Activated naive CD4-positive, alpha-beta T cell treated with anti-CD3 and anti-CD28 coated beads for 36 hours (primary cell): ENCODE data around the gene HMGCL. TPM values are rescaled to one million over a fixed set of nuclear protein-coding genes. Genes with fewer than 3 reads are reported as not detected.

ENCODE experiments used
- CTCF ChIA-PET: fragments of 350-600 bp; sonication (Branson Sonifier 250); formaldehyde crosslinking; loops from one replicate; lab custom pipeline; 2021; ENCODE audit warnings: antibody characterized with exemption; lab: Charles Lee
- DNase-seq: peaks from one replicate; pipeline ENCODE4 v3.0.0-alpha.2; 2020
- H3K27ac Mint-ChIP-seq: one replicate; pipeline ENCODE4 v1.8.0; 2021; ENCODE audit warnings: mild to moderate bottlenecking, mixed read lengths
- H3K27me3 Mint-ChIP-seq: one replicate; pipeline ENCODE4 v1.8.0; 2021; ENCODE audit warnings: low read depth, mixed read lengths
- H3K36me3 Mint-ChIP-seq: one replicate; pipeline ENCODE4 v1.8.0; 2021; ENCODE audit warnings: low read depth, mixed read lengths
- H3K4me1 Mint-ChIP-seq: one replicate; pipeline ENCODE4 v1.8.0; 2021; ENCODE audit warnings: low read depth, mixed read lengths
- H3K4me3 Mint-ChIP-seq: one replicate; pipeline ENCODE4 v1.8.0; 2021; ENCODE audit warnings: mild to moderate bottlenecking, moderate library complexity, mixed read lengths
- H3K9me3 Mint-ChIP-seq: one replicate; pipeline ENCODE4 v1.8.0; 2021; ENCODE audit warnings: mixed read lengths
- intact Hi-C: fragments of 100-400 bp; cut with micrococcal nuclease; formaldehyde crosslinking; loops from one replicate; pipeline ENCODE4 v1.15.1; 2023
- total RNA-seq, 2 experiments: library from RNA; stranded (reverse); gene quantifications; one replicate each; pipeline ENCODE4 v1.2.3, GENCODE V29; 2021

HMGCL gene
- total RNA-seq, 2 experiments from 2014 or later = 31.5 to 34.5 TPM

GRCh38 chr1:23825762-23826522, 713 bp upstream of the HMGCL start:
- CTCF ChIA-PET = interaction anchor here (0.6 to 5.5 kb wide), 4 partner anchors 15 to 106 kb away, joined by 3 to 48 read pairs (median 3); partner anchors contain the start of gene FUCA1
- Mint-ChIP-seq H3K27me3 (no peaks in the 10 kb centered on the region), H3K4me3 (peak overlapping the region; percentile 91), H3K4me1 (peaks cover 15% of the 10 kb centered on the region), H3K27ac (peak overlapping the region; percentile 92), H3K36me3 (peaks cover 2% of the 10 kb centered on the region), H3K9me3 (no peaks in the 10 kb centered on the region)
- intact Hi-C loops = loop anchor here (1.0 to 2.0 kb wide), 4 partner anchors 26 to 133 kb away; partner anchors contain the start of genes FUCA1, GALE, PITHD1 and PNRC2
- DNase-seq = peak; percentile 21

DNA sequence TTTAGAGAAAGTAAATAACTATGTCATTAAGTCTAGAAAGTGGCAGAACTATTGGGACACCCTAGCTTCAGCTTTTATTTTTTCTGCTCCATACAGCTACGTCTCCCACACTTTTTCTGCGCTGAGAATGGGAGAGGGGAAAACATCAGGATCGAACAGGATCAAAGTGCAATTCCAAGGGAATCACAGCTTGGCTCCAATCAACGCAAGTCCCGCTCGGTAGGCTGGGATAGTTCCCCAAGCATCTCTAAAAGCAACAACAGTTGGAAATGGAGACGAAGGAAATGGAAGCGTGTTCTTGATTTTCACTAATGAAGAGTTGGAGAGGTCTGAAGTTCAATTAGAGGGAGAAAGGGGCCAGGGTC, 536 bp downstream of the HMGCL start:
- CTCF ChIA-PET = interaction anchor here (1.1 to 5.5 kb wide), 2 partner anchors 14 to 53 kb away, joined by 4 to 48 read pairs; no protein-coding TSS in a partner anchor
- intact Hi-C loops = loop anchor here (1.0 to 2.0 kb wide), 4 partner anchors 24 to 134 kb away; partner anchors contain the start of genes FUCA1, GALE, PITHD1 and PNRC2
- H3K36me3 Mint-ChIP-seq = peaks cover 2% of the 10 kb centered on the region
- DNase-seq = no peak
- peaks cover 15% of the 10 kb centered on the region for H3K4me1 Mint-ChIP-seq
- H3K9me3 Mint-ChIP-seq = no peaks in the 10 kb centered on the region
- peak overlapping the region; percentile 92 for H3K27ac Mint-ChIP-seq
- peak overlapping the region; percentile 91 for H3K4me3 Mint-ChIP-seq
- no peaks in the 10 kb centered on the region for H3K27me3 Mint-ChIP-seq

GRCh38 chr1:23823767-23824166, 1.5 kb downstream of the HMGCL start:
- intact Hi-C loops = loop anchor here (2.0 kb wide), 2 partner anchors 45 to 135 kb away; partner anchors contain the start of genes PITHD1 and PNRC2
- no peaks in the 10 kb centered on the region for H3K9me3 Mint-ChIP-seq
- no peak overlapping the region for H3K27ac Mint-ChIP-seq
- CTCF ChIA-PET = interaction anchor here (5.5 kb wide), 1 partner anchor 13 kb away, joined by 48 read pairs; no protein-coding TSS in a partner anchor
- DNase-seq = no peak
- H3K4me1 Mint-ChIP-seq = peaks cover 15% of the 10 kb centered on the region
- peak overlapping the region; percentile 38 for H3K4me3 Mint-ChIP-seq
- peaks cover 2% of the 10 kb centered on the region for H3K36me3 Mint-ChIP-seq
- no peaks in the 10 kb centered on the region for H3K27me3 Mint-ChIP-seq

DNA sequence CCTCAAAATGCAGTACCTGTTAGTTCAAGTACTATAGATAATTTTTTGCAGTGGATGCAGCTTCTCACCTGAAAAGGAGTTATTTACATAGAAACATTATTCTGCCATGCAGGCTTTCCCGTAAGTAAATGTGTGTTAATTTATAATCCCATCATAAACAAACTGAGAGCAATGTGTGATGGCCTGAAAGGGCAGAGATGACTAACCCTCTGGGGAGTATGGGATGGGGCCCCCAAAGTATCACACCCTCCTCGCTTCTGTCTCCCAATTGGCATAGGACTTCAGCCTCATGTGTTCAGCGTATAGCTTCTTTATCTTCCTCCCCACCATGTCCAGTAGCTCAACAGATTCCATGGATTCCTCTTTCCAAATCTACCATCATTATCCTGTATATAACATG, 7.6 kb downstream of the HMGCL start:
- Mint-ChIP-seq H3K27ac (no peak overlapping the region), H3K4me1 (peaks cover 5% of the 10 kb centered on the region), H3K9me3 (no peaks in the 10 kb centered on the region), H3K36me3 (peaks cover 15% of the 10 kb centered on the region), H3K27me3 (no peaks in the 10 kb centered on the region), H3K4me3 (no peak overlapping the region)
- CTCF ChIA-PET = interaction anchor here (0.8 to 1.7 kb wide), 2 partner anchors 8 to 99 kb away, joined by 3 to 5 read pairs; no protein-coding TSS in a partner anchor
- intact Hi-C loops = no loop called here
- DNase-seq = no peak

DNA sequence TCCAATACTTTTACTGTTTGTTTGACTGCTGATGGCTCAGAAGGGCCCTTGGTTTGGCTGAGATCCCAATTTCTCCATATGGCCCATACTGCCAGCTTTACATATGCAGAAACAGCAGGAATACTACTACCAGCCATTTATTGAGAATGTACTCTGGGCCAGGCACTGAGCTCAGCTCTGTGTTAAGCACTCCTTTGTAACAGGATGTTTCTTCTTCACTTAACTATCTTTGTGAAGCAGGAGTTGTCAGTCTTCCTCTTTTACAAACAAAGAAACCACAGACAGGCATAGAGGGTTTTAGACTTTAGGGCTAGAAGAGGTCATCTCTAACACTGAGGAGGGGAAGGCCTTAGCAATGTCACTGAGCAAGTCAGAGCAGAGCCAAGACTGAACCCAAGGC, 8.3 kb downstream of the HMGCL start:
- Mint-ChIP-seq H3K27ac (no peak overlapping the region), H3K36me3 (peaks cover 15% of the 10 kb centered on the region), H3K27me3 (no peaks in the 10 kb centered on the region), H3K9me3 (no peaks in the 10 kb centered on the region), H3K4me1 (peaks cover 5% of the 10 kb centered on the region), H3K4me3 (no peak overlapping the region)
- no peak for DNase-seq
- intact Hi-C loops = no loop called here
- CTCF ChIA-PET = interaction anchor here (0.8 to 0.9 kb wide), 2 partner anchors 45 to 100 kb away, joined by 3 to 4 read pairs; no protein-coding TSS in a partner anchor

GRCh38 chr1:23816361-23816760, 8.9 kb downstream of the HMGCL start:
- H3K36me3 Mint-ChIP-seq = peaks cover 15% of the 10 kb centered on the region

GRCh38 chr1:23814016-23814415, 11.2 kb downstream of the HMGCL start:
- Mint-ChIP-seq H3K9me3 (no peaks in the 10 kb centered on the region), H3K36me3 (peaks cover 15% of the 10 kb centered on the region), H3K27me3 (no peaks in the 10 kb centered on the region), H3K27ac (no peak overlapping the region), H3K4me1 (peaks cover 16% of the 10 kb centered on the region), H3K4me3 (no peak overlapping the region)
- intact Hi-C loops = no loop called here
- DNase-seq = no peak
- CTCF ChIA-PET = interaction anchor here (0.6 kb wide), 1 partner anchor 171 kb away, joined by 3 read pairs; no protein-coding TSS in a partner anchor

More at GRCh38 chr1:23816361-23816760, 8.9 kb downstream of the HMGCL start:
- no peak for DNase-seq
- Mint-ChIP-seq H3K4me1 (peaks cover 5% of the 10 kb centered on the region), H3K27ac (no peak overlapping the region), H3K4me3 (no peak overlapping the region), H3K27me3 (no peaks in the 10 kb centered on the region), H3K9me3 (no peaks in the 10 kb centered on the region)
- CTCF ChIA-PET = interaction anchor here (0.9 to 1.1 kb wide), 2 partner anchors 45 to 50 kb away, joined by 3 to 4 read pairs; no protein-coding TSS in a partner anchor
- intact Hi-C loops = no loop called here

DNA sequence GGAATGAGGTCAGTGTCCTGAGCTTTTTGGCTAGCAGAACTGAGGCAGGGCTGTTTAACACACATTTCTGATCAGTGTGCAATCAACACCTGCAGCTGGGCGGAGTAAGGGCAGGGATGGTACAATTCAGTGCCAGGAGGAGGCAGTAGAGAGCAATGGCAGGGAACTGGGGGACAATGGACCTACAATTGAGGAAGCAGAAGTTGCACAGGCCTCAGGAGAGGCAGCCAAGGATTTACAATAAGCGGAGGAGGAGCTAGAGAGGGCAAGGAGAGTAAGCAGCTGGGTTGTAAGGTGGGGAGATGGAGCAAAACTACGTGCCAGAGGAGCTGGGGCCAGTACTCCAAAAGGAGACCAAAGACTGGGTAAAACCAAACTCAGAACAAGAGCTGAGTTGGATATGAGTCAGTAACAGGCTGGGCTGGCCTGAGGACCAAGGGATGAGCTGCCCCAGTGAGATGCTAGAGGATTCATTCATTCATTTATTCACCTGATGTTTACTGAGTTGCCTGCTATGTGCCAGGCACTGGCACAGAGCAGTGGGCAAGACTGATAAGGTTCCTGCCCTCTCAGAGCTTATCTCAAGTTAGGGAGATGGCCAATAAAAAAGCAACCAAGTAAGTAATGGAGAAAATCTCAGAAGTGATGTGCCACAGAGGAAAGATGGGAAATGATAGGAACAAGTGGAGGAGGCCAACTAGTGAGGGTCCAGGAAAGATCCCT, 14.2 kb downstream of the HMGCL start:
- Mint-ChIP-seq H3K4me1 (peaks cover 10% of the 10 kb centered on the region), H3K4me3 (no peak overlapping the region), H3K9me3 (no peaks in the 10 kb centered on the region), H3K27ac (no peak overlapping the region), H3K27me3 (no peaks in the 10 kb centered on the region), H3K36me3 (peaks cover 7% of the 10 kb centered on the region)
- intact Hi-C loops = loop anchor here (1.0 kb wide), 1 partner anchor 43 kb away; no protein-coding TSS in a partner anchor
- CTCF ChIA-PET = interaction anchor here (0.6 to 3.9 kb wide), 31 partner anchors 7 to 167 kb away, joined by 3 to 48 read pairs (median 4); partner anchors contain the start of genes FUCA1, GALE, HMGCL and LYPLA2
- DNase-seq = peak; percentile 66

DNA sequence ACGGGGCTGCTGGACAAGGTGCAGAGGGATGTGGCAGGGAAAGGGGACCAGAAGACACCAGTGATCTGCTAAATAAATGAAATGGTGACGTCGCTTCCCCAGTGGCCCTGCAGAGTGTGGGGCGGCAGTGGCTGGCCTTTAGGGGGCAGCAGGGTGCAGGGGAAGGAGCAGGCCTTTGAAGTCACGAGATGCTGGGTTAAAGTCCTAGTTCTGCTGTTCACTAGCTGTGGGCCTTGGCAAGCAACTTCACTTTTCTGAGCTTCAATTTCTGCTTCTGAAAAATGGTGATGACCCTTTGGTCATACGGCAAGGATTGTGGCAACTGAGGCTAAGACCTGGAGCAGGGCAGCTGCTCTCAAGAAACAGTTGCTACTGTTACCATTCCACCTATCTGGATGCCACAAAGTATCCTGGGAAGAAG, 15.5 kb downstream of the HMGCL start:
- intact Hi-C loops = loop anchor here (1.0 kb wide), 3 partner anchors 45 to 107 kb away; partner anchors contain the start of gene FUCA1
- peaks cover 6% of the 10 kb centered on the region for H3K36me3 Mint-ChIP-seq
- H3K27me3 Mint-ChIP-seq = no peaks in the 10 kb centered on the region
- CTCF ChIA-PET = interaction anchor here (0.5 to 3.9 kb wide), 19 partner anchors 8 to 212 kb away, joined by 3 to 48 read pairs (median 4); partner anchors contain the start of genes CNR2, FUCA1, GALE and HMGCL
- H3K4me3 Mint-ChIP-seq = no peak overlapping the region
- DNase-seq = peak; percentile 90
- peaks cover 10% of the 10 kb centered on the region for H3K4me1 Mint-ChIP-seq
- H3K9me3 Mint-ChIP-seq = no peaks in the 10 kb centered on the region
- H3K27ac Mint-ChIP-seq = no peak overlapping the region

DNA sequence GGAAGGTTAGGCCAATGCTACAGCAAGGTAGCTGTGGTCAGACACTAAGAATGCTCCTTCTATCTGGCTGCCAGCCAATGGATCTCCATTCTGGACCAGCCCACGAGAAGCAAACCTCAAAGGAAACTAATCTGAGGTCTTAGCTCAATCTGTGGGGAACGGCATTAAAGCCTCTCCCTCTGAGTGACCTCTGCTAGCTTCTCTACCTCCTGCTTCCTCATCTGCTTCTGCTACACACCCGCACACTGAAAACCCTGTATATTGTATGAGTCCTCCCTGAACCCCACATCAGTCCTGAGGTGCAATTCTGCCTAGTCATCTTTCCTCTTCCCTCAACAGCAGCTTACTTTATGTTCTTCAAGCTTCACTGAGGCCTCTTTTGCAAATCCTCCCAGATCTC, 17.8 kb downstream of the HMGCL start:
- peaks cover 2% of the 10 kb centered on the region for H3K36me3 Mint-ChIP-seq
- CTCF ChIA-PET = interaction anchor here (0.8 to 1.5 kb wide), 3 partner anchors 15 to 154 kb away, joined by 3 to 4 read pairs (median 3); no protein-coding TSS in a partner anchor
- DNase-seq = no peak
- H3K9me3 Mint-ChIP-seq = no peaks in the 10 kb centered on the region
- H3K4me3 Mint-ChIP-seq = no peak overlapping the region
- H3K27me3 Mint-ChIP-seq = no peaks in the 10 kb centered on the region
- H3K27ac Mint-ChIP-seq = peak overlapping the region; percentile 4
- H3K4me1 Mint-ChIP-seq = peaks cover 10% of the 10 kb centered on the region
- intact Hi-C loops = no loop called here

DNA sequence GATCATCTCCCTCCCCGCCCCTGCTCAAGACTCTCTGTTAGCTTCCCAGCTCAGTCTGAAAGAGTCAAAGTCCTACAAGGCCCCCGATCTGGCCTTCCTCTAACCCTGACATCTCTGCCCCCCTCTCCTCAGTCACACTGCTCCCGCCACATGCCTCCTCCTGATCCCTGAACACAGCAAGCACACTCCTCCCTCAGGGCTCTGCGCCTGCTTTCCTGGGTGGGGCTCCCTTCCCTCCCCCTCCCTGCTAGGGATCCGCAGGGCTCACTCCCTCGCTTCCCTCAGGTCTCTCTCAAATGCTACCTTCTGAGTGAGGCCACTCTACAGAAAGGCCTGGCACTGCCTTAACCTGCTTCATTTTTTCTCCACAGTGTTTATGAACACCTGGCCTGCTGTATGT, 18.9 kb downstream of the HMGCL start:
- Mint-ChIP-seq H3K4me1 (peaks cover 11% of the 10 kb centered on the region), H3K27me3 (no peaks in the 10 kb centered on the region), H3K9me3 (no peaks in the 10 kb centered on the region), H3K4me3 (no peak overlapping the region), H3K27ac (no peak overlapping the region), H3K36me3 (peaks cover 2% of the 10 kb centered on the region)
- intact Hi-C loops = no loop called here
- DNase-seq = no peak
- CTCF ChIA-PET = interaction anchor here (0.7 to 1.5 kb wide), 4 partner anchors 14 to 155 kb away, joined by 3 to 4 read pairs (median 4); no protein-coding TSS in a partner anchor
